HL-60 (cell line): Measurements from ENCODE around the gene IQSEC3.

ENCODE experiments used
- CTCF ChIP-seq: IDR thresholded peaks from one replicate; pipeline ENCODE4 v1.5.1; 2011; ENCODE audit warnings: low read length, control low read depth, inconsistent platforms; ENCODE audit not compliant: insufficient read depth
- POLR2AphosphoS5 ChIP-seq: IDR thresholded peaks from 2 replicates; pipeline ENCODE4 v1.6.1; 2012; ENCODE audit warnings: low read depth
- REST ChIP-seq: IDR thresholded peaks from 2 replicates; pipeline ENCODE4 v1.6.1; 2012; ENCODE audit warnings: low read depth; ENCODE audit not compliant: insufficient replicate concordance

- TF ChIP-seq CTCF (no peak), REST (no peak), POLR2AphosphoS5 (no peak)
Observed at GRCh38 chr12:169528-170370, 103.2 kb downstream of the IQSEC3 start.
